Stimulated activated CD4-positive, alpha-beta T cell treated with anti-CD3 and anti-CD28 coated beads, Interleukin-15, amount 100 ng/mL, for 48 hours (primary cell): ENCODE results near the gene THRB.

Source experiments
- DNase-seq, 2 donors: peaks; one replicate each; pipeline ENCODE4 v3.0.0-alpha.2; 2020; ENCODE audit warnings: low read depth in 2 of 2

THRB gene

GRCh38 chr3:24182756-24183155, 311.9 kb downstream of the THRB start:
- DNase-seq, result no peak

DNA sequence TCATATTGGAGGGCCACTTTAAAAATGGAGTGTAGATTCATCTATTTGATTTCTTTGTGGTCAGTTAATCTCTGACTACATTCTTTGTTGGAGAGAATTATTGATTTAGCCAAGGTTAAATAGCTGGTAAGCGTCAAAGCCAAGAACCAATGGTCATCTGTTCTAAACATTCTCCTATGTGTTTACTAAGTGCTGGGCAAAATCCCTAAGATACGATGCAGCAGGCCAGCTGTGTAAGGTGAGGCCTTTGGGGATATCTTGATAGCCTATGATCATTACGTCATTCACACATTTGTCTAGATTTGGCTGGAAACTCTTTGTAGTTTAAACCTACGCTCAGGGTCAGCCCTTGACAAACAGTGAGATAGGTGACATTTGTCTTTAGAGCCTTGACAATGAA, 313.4 kb downstream of the THRB start:
- no peak for DNase-seq

- DNase-seq, result no peak
Observed at GRCh38 chr3:24180616-24181015, 314.0 kb downstream of the THRB start.

GRCh38 chr3:24177201-24177600, 317.4 kb downstream of the THRB start:
- no peak for DNase-seq

DNA sequence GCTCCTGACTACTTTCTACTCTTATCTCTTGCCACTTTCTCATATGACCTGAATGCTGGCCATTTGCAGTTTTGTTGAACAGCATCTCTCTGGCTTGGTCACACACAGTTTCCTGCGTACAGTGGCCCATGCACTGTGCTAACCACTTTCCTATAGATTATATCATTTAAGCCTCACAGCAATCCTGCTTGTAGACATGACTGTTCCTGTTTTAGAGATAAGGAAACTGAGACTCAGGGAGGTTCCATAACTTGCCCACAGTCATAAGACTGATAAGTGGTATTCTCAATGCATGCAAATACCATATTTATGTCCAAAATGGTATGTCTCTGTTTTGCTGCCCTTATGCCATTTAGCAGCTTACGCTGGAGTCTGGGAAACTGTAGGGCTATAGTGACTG, 320.0 kb downstream of the THRB start:
- no peak for DNase-seq

- no peak for DNase-seq
Observed at GRCh38 chr3:24168977-24169376, 325.7 kb downstream of the THRB start.

DNA sequence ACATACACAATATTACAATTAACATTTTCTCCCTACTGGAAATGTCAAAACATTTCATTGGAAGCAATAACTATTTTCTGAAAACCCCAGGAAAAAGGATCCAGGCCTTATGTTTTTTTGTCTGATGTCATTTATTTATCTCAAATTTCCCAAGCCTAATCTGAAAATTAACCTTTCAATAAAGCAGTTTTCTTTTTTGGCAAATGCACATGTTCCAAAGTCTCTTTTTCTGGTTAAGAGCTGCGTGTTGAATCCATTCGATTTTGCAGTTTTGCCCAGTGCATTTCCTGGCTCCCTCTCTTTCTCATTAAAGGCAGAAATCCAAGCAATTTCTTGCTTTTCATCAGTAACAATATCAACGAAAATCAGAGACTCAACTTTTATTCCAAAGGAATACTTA, 327.2 kb downstream of the THRB start:
- no peak for DNase-seq

GRCh38 chr3:24166515-24166914, 328.1 kb downstream of the THRB start:
- DNase-seq, result no peak

GRCh38 chr3:24165603-24165982, 329.1 kb downstream of the THRB start:
- no peak for DNase-seq

GRCh38 chr3:24164967-24165602, 329.6 kb downstream of the THRB start:
- DNase-seq, result no peak

DNA sequence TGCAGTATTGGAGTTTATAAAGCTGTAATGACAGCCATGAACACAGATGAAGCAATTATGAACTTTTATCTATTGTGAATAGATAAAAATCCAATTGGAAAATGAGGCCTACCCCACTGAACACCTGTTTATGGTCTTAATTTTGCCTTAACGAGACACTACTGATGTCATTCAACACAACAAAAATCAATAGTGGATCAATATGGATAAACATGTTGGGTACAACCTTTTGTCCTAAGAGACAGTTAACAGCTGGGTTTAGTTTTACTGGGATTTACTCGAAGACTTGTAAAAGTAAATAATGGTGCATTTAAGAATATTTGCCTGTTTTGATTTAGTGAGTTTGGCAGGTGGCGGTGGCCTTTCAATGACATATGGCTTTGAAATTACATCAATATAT, 331.7 kb downstream of the THRB start:
- DNase-seq, result no peak

DNA sequence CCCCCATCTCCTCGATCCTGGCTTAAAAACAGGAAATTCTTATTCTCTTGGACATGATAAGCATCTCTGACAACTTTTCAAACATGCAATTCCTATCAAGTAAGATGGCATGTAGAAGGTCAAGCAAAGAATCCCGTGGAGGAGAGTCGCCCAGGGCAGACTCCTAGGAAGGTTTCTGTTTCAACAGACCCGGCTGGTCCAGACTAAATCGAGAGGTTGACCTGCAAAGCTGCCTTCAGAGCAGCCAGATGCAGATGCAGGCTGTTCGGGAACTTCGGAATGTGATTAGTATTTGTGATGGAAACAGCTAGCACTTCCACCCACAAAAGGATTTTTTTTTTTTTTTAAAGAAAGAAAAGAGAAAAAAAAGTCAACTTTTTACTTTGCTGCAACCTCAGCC, 332.8 kb downstream of the THRB start:
- no peak for DNase-seq

DNA sequence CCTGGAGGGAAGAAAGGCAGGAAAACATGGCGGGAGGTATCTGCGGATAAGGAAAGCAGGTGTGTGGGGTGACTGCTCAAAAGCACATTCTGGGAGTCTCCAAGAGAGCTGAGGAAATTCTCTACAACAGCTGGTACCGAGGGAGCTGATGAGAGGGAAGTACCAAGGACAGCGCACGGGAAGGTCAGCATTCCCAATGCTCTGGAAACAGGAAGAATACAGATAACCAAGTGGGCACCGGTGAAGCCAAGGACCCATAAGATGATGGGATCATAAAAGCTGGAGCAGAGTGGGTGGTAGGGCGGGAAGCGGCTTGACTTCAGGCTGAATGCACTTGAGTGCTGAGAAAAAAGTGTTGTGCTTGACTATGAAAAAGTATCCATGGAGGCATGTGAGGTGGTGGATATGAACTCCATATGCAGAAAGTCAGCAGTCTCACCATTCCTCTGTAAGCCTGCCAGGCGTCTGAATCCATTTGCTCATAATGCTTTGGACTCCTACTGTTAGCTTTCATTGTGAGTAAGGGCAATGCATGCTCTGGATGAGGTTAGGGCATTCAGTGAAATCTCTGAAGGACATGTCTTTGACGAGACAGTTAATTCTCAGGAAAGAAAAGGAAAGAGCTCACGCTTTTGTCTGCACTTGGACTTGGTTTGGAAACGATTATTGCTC, 334.1 kb downstream of the THRB start:
- no peak for DNase-seq

DNA sequence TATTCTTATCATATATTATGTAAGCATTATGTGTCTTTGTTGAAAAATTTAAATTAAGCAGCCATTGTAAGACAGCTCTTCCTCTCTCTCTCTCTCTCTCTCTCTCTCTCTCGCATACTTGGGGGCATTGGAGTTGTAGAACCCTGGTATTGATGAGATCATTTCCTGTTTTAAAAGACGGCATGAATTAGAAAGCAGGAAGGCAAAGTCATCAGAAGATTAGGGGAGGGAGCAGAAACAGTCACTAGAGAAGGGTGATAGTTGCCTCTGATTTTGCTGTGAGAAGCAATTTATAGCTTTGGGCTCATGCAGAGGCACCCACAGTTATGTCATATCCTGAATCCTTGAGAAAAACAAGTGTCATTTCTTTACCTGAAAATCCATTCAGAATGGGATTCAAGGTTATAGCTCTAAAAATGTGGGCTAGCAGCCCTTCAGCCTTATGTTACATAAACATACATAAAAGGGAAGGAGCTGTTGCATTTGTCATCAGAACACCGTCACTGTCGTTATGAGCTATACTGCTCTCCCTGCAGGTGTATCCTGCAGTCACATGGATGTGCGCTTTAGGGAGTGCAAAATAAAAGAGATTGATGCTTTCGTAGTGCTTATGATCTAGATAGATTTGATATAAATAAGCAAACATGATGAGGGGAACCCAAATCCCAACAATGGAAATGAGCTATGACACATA, 335.7 kb downstream of the THRB start:
- DNase-seq, result no peak

DNA sequence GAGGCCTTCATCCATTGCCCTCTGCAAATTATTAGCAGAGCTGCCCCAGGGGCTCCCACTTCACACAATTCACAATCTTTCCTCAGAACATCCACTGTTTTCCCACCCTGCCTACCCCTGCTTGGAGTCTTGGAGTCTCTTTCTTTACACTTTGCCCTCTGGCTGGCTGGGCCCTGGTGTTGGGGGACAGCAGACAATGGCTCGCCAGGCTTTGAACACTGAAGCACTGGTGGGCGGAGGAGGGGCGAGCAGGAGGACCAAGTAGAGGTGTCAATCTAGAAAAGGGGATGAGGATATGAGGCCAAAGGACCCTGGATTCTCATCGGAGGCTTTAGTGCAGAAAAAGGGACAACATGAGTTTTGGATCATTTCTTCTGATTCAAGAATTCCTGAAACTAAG, 337.5 kb downstream of the THRB start:
- DNase-seq, result no peak

GRCh38 chr3:24156466-24156865, 338.2 kb downstream of the THRB start:
- DNase-seq, result no peak

GRCh38 chr3:24155276-24155675, 339.4 kb downstream of the THRB start:
- DNase-seq, result no peak

DNA sequence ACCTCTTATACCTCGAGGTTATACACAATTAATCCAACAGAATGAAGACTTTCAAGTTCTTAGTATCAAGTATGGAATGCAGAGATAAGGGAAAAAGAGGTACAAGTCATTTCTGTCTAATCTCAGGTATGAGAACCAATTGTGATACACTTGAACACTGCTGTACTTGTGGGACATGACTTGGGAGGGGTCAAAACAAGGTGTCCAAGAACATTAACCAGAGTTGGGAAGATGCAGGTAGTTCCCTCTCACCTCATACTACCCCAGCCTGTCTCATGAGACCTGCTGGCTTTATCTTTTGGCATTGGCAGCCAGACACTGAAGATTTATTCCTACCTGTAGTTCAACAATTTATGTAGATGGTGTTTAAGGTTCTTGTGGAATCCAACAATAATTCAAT, 339.9 kb downstream of the THRB start:
- DNase-seq, result no peak

DNA sequence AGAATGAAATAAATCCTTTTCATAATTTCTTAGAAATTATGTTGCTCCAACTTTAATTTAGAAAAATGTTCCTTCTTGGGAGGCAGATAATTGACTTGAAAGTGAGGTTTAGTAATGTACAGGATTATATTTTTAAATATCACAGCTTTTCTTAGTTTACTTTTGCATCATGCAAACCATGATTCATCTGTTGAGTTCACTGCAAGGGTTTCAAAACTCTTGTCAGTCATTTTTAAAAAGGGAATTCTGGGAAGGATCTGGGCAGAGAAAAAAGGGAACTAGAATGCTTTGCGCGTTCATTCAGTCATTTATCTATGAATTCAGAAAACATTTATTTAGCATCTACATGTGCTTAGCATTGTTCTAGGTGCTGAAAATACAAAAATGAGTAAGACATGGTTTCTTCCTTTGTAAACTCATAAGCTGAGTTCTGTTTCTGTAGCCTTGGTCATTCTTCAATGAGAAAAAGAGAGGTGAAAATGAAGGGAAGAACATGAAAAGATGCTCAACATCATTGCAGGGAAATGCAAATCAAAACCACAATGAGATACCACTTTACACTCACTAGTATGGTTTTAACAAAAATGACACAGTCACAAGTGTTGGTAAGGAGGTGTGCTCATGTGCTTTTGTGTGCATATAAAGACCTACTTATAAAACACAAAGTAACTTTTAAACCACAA, 340.5 kb downstream of the THRB start:
- DNase-seq, result no peak

- DNase-seq, result no peak
Observed at GRCh38 chr3:24151594-24151993, 343.1 kb downstream of the THRB start.

- DNase-seq, result no peak
Observed at GRCh38 chr3:24149032-24149431, 345.6 kb downstream of the THRB start.

DNA sequence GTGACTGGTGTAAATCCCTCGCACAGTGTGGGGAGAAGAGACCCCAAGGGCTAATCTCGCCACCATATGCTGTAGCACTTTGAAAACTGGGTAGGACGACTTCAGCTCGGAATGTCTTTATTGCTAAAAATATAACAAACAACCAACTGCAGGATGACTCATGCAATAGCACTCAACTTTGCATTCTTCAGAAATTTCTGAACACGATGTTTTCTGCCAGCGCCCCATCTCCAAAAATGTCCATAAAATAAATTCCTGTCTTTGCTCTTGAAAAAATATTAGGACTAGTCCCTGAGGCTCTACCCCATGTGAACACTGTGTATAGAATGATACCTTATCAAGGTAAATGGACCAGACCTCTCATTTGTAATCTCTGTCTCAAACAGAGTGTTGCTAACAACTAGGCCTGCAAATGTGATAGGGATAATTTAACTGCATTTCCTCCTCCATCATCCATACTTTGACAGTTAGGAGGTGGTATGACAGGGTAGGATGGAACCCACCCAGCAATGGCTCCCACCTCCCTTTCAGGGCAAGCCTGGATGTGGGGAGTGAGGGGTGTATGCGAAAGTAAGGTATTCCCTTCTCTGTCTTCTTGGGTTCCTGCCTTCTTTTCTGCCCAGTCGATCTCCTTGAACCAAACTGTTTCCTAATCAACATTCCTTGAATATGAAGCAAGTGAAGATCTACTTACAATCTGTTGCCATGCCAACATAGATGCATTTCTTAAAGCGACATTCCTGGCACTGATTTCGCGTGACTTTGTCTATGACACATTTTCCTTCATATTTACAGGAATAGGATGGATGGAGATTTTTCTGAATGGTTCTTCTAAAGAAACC, 348.4 kb downstream of the THRB start:
- DNase-seq, result no peak
